Measurements from ENCODE around the gene IRX4. TPM values are rescaled to one million over a fixed set of nuclear protein-coding genes. Genes with fewer than 3 reads are reported as not detected.

The IRX4 gene
- not detected in 2 replicates for total RNA-seq

DNA sequence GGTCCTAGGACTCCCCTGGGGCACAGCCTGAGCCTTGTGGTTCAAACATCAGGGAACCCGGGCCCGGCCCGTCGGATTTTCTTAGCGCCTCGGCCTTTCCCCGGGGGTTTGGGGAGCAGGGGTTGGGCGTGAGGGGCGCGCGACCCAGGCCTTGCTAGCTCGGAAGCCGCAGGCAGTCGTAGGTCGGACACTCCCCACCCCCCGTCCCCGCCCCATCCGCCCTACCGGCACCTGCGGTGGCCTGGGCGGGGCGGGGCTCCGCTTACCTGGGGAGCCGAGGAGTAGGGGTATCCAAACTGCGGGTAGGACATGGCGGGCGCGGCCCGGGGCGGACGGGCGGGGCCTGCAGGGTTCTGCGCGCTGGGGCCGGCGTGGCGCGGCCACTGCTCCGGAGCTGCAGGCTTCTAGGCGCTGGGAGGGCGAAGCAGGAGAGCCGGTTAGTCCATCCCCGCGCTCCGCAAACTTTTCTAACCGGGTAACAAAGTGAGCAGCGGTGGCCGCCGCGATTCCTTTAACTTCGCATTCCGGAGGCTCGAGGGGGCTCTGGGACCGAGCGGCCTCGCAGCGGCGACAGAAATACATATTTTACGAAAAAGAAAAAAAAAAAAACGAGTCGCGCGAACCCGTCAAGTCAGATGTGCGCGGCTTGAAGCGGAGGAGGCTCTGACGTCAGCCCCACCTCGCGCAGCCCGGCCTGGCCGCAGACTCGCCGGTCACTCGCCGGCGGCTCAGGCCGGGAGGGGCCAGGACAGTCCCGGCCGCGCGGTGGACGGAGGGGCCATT is at the start of gene IRX4:
Gene IRX4 (minus strand): TSS at position 589 of the 783 bp plus-strand sequence. CDS start 278 bp downstream, at position 311.

Other genes starting within 250 kb of the IRX4 start
- 32.7 and 69.6 TPM in 2 replicates for gene MRPL36, start 83.1 kb downstream of the IRX4 start, total RNA-seq
- gene NDUFS6, start 81.5 kb downstream of the IRX4 start, total RNA-seq, result 32.7 and 94.9 TPM in 2 replicates